MM.1S (cell line): ENCODE results near the gene DISC1.

Source experiments
- CTCF ChIP-seq: fragments of 300-600 bp; sonication (generic); IDR thresholded peaks from 2 replicates; pipeline ENCODE4 v1.5.1; 2016; ENCODE audit warnings: antibody characterized with exemption, low read length, mixed read lengths
- EZH2 ChIP-seq: fragments of 300-600 bp; sonication (generic); optimal IDR thresholded peaks from 2 replicates; pipeline ENCODE3; 2017; ENCODE audit warnings: low read depth, mild to moderate bottlenecking, antibody characterized with exemption, low read length, mixed read lengths

GRCh38 chr1:231953660-231954059 is 327.1 kb downstream of the DISC1 start:
- TF ChIP-seq CTCF (no peak), EZH2 (no peak)
